OCI-LY1 (cell line): Measurements from ENCODE around the gene CHN2.

Experiments
- EZH2 ChIP-seq: fragments of 200-600 bp; sonication (generic), shearing (Covaris generic); IDR thresholded peaks from 2 replicates; pipeline ENCODE4 v1.8.0; 2017; ENCODE audit warnings: borderline replicate concordance, mixed run types, mild to moderate bottlenecking, antibody characterized with exemption, low read length, moderate library complexity, mixed read lengths
- TF ChIP-seq, protein P1 (sequence below): fragments of 200-600 bp; sonication (generic), shearing (Covaris generic); IDR thresholded peaks from 2 replicates; pipeline ENCODE4 v1.5.1; 2017; ENCODE audit warnings: mild to moderate bottlenecking, antibody characterized with exemption, low read length, moderate library complexity, mixed read lengths

DNA sequence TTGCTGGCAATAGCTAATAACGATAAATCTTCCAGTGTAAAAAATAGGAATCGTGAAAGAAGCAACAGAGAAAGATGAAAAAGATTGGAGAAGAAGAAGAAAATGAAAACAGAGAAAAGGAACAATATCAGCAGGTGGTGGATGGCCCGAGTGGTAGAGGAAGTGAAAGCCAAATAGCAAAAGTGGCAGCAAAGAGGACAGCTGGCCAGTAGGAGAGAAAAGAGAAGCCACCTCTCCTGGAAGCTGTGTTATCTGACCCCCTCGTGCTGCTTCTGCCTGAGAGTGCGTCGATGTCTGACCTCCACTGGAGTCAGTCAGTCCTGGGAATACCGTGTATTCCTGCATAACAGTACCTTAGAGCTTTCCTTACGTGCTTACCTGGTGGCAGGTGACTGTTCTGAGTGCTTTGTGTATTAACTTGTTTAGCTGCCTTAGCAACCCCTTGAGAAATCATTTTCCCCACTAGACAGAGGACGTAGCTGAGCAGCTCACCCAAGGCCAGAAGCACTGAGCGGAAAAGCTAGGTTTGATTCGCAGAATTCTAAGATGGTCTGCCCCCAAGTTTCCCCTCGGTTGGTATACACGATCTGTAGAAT is 88.3 kb downstream of the CHN2 start:
- TF ChIP-seq, protein P1, sequence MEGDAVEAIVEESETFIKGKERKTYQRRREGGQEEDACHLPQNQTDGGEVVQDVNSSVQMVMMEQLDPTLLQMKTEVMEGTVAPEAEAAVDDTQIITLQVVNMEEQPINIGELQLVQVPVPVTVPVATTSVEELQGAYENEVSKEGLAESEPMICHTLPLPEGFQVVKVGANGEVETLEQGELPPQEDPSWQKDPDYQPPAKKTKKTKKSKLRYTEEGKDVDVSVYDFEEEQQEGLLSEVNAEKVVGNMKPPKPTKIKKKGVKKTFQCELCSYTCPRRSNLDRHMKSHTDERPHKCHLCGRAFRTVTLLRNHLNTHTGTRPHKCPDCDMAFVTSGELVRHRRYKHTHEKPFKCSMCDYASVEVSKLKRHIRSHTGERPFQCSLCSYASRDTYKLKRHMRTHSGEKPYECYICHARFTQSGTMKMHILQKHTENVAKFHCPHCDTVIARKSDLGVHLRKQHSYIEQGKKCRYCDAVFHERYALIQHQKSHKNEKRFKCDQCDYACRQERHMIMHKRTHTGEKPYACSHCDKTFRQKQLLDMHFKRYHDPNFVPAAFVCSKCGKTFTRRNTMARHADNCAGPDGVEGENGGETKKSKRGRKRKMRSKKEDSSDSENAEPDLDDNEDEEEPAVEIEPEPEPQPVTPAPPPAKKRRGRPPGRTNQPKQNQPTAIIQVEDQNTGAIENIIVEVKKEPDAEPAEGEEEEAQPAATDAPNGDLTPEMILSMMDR: no peak
- no peak for TF ChIP-seq EZH2
